Measurements from ENCODE around the gene ZNF154.
A peak's percentile ranks its signal among the peaks of the same experiment; 100 is the strongest.

The ZNF154 gene

DNA sequence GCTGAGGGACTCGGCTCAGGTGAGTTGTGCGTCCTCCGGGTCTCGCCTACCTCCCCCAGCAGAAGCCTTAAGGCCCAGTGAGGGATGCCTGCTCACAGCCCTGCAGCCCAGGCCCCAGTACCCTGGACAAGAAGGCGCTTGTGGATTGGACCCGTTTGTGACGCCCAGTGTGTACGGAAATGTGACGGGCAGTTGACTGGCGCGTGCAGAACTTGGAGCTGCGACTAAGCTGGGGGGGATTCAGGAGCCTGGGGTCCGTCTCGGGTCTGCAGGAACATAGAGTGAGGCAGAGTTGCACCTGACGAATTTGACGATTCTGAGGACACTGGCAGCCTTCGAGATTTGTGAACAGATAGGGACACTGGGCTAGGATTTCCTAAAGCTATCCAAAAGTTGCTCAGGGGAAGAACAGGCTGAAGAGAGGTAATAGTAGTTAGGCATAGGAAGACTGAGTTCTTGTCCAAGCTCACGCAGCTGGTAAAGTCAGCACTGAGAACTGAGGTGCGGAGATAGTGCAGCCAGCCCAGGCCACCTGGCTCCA, 26.7 kb downstream of the ZNF154 start:
- peak overlapping the region; percentile 72 for H3K27ac ChIP-seq
- no peak for TF ChIP-seq ZFX (IDR thresholded peaks at IDR 0.05; ENCODE audit: borderline replicate concordance)

DNA sequence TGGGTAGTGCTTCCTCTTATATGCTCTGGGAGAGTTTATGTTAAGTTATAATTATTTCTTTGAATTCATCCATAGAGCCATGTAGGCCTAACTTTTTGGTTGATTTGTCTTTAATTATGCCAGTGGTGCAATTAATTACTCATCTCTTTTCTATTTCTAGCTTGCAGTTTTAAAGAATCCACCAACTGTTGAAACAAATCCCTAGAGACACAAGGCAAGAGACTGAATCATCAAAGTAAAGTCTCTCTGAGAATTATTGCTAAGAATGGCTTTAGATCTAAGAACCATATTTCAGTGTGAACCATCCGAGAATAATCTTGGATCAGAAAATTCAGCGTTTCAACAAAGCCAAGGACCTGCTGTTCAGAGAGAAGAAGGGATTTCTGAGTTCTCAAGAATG, 33.1 kb downstream of the ZNF154 start:
- TF ChIP-seq, protein P1, sequence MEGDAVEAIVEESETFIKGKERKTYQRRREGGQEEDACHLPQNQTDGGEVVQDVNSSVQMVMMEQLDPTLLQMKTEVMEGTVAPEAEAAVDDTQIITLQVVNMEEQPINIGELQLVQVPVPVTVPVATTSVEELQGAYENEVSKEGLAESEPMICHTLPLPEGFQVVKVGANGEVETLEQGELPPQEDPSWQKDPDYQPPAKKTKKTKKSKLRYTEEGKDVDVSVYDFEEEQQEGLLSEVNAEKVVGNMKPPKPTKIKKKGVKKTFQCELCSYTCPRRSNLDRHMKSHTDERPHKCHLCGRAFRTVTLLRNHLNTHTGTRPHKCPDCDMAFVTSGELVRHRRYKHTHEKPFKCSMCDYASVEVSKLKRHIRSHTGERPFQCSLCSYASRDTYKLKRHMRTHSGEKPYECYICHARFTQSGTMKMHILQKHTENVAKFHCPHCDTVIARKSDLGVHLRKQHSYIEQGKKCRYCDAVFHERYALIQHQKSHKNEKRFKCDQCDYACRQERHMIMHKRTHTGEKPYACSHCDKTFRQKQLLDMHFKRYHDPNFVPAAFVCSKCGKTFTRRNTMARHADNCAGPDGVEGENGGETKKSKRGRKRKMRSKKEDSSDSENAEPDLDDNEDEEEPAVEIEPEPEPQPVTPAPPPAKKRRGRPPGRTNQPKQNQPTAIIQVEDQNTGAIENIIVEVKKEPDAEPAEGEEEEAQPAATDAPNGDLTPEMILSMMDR (IDR thresholded peaks at IDR 0.05) = no peak
- TF ChIP-seq ZFX (IDR thresholded peaks at IDR 0.05; ENCODE audit: borderline replicate concordance) = no peak

DNA sequence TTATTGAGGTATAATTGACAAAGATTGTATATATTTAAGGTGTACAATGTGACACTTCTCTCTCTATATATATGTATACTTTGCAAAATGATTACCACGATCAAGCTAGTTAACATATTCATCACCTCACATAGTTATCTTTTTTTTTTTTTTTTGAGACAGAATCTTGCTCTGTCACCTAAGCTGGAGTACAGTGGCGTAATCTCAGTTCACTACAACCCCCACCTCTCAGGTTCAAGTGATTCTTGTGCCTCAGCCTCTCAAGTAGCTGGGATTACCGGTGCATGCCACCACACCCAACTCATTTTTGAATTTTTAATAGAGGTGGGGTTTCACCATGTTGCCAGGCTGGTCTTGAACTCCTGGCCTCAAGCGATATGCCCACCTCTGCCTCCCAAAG, 36.5 kb downstream of the ZNF154 start:
- no peak overlapping the region for H3K27ac ChIP-seq
- TF ChIP-seq ZFX (IDR thresholded peaks at IDR 0.05; ENCODE audit: borderline replicate concordance) = no peak
- TF ChIP-seq, protein P1 (IDR thresholded peaks at IDR 0.05) = no peak

More for the DNA sequence above, 33.1 kb downstream of the ZNF154 start:
- no peak overlapping the region for H3K27ac ChIP-seq

DNA sequence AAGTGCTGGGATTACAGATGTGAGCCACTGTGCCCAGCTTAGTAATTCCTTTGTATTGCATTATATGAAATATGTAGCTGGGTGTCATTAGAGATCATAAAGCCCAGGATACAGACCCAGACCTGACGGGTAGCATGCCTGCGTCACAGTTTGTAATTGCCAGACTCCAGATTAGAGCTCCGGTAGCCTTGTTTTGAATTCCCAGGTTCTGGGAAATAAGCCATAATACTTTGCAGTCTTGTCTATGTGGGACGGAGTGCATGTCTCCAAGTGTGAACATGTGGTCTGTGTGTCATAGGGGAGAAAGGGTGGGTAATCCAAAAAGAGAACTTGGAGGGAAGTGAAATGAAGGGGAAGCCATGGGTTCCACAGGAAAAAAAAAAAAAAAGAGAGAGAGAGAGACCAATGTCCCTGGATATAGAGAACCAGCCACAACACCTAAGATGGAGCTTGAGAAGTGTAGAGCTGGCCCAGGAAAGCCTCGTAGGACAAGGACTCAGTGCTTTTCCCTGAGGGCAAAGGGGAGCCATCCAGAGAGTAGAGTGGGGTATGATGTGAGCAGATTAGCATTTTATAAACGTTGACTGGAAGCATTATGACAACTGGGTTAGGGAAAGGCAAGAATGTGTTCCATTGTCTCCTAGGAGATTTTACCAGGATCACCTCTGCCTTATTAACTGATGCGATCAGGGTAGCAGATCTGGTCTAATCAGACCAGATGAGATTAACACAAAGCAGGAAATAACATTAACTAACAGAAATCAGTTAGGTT, 37.7 kb downstream of the ZNF154 start:
- TF ChIP-seq ZFX (IDR thresholded peaks at IDR 0.05; ENCODE audit: borderline replicate concordance) = no peak
- TF ChIP-seq, protein P1 (IDR thresholded peaks at IDR 0.05) = no peak

DNA sequence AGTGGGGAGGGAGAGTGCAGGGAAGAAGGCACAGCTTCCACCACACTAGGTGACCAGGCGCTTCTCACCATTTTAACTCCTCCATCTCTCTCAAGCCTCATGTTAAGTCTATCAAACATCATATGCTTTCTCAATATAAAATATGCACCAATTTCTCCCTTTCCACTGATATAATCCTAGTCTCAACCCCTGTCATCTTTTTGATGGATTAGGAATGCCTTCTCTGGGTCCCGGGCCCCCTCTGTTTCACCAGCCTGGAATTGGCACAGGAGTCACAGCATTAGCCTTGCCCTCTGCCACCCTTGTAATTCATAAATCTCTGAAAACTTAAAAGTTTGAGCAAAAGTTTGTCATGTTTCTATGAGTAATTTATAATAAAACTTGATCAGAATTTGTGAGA, 40.4 kb downstream of the ZNF154 start, which contains the start of gene ZSCAN4:
Gene ZSCAN4, plus strand, starts transcription at position 301 of the 400 bp plus-strand sequence. CDS start 7,211 bp downstream, outside the sequence.
- no peak within 1 kb of the TSS for H3K27ac ChIP-seq
- no peak for TF ChIP-seq ZFX (IDR thresholded peaks at IDR 0.05; ENCODE audit: borderline replicate concordance)
- TF ChIP-seq, protein P1 (IDR thresholded peaks at IDR 0.05) = no peak

More for the DNA sequence above, 37.7 kb downstream of the ZNF154 start:
- no peak overlapping the region for H3K27ac ChIP-seq

DNA sequence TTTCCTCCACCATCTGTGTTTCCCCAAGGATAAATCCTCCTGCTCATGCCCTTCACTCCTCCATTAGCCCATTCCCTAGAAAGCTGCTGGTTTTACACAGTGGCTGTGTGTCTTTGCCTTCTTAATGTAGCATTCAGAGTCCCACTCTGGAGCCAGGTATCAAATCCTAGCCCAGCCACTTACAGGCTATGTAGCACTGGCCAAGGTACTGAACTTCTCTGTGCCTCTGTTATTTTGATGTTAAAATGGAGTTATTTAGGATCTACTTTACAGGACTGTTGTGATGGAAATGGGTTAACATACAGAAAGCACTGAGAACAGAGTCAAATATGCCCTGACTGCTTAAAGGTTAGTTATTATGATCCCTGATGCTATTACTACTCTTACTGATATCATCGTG, 41.8 kb downstream of the ZNF154 start:
- no peak overlapping the region for H3K27ac ChIP-seq
- TF ChIP-seq, protein P1 (IDR thresholded peaks at IDR 0.05) = no peak
- no peak for TF ChIP-seq ZFX (IDR thresholded peaks at IDR 0.05; ENCODE audit: borderline replicate concordance)

DNA sequence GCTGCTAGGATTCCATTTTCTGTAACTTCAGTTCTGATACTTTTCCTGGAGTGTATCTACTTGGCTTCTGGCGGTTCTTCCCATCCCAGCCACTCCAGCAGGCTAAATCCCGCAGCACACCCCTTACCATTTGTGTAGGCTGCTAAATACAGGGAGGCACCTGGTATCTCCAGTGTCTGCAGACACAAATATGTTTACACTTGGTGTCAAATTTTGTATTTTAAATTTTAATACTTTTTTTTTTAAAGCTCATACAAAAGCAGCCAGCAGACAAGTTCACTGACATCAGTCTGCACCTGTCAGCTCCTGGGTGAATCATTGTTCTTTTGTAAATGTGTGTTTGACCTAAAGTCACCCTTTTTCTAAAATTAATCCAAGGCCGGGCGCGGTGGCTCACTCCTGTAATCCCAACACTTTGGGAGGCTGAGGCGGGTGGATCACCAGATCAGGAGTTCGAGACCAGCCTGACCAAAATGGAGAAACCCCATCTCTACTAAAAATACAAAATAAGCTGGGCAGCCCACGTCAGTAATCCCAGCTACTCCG, 43.7 kb downstream of the ZNF154 start:
- TF ChIP-seq, protein P1 (IDR thresholded peaks at IDR 0.05) = no peak
- no peak for TF ChIP-seq ZFX (IDR thresholded peaks at IDR 0.05; ENCODE audit: borderline replicate concordance)
- no peak overlapping the region for H3K27ac ChIP-seq

All from 22Rv1 (cell line).